ENCODE data around the gene PPP6R1.

PPP6R1 gene

GRCh38 chr19:55279770-55280643, 21.2 kb upstream of the PPP6R1 start, which contains the start of gene HSPBP1:
Gene HSPBP1, minus strand, starts transcription at chr19:55280110. Its CDS starts 502 bp downstream, at chr19:55279608.
- peak; percentile 95 for DNase-seq

- no peak for DNase-seq
Measured at GRCh38 chr19:55279340-55279739, 20.5 kb upstream of the PPP6R1 start.

- DNase-seq, result no peak
Measured at GRCh38 chr19:55278391-55279135, 19.7 kb upstream of the PPP6R1 start.

- DNase-seq, result no peak
Measured at GRCh38 chr19:55277494-55277893, 18.7 kb upstream of the PPP6R1 start.

GRCh38 chr19:55276720-55277430, 18.1 kb upstream of the PPP6R1 start:
- no peak for DNase-seq

GRCh38 chr19:55275851-55276719, 17.3 kb upstream of the PPP6R1 start:
- DNase-seq, result no peak

GRCh38 chr19:55273978-55274707, 15.3 kb upstream of the PPP6R1 start:
- DNase-seq, result no peak

- no peak for DNase-seq
Measured at GRCh38 chr19:55272142-55272541, 13.3 kb upstream of the PPP6R1 start.

- no peak for DNase-seq
Measured at GRCh38 chr19:55270172-55270942, 11.5 kb upstream of the PPP6R1 start.

GRCh38 chr19:55269299-55269698, 10.5 kb upstream of the PPP6R1 start:
- no peak for DNase-seq

GRCh38 chr19:55266840-55267239, 8.0 kb upstream of the PPP6R1 start:
- DNase-seq, result no peak

GRCh38 chr19:55266404-55266803, 7.6 kb upstream of the PPP6R1 start:
- no peak for DNase-seq

GRCh38 chr19:55265723-55266386, 7.0 kb upstream of the PPP6R1 start:
- DNase-seq, result no peak

GRCh38 chr19:55265173-55265572, 6.4 kb upstream of the PPP6R1 start:
- DNase-seq, result no peak

- DNase-seq, result no peak
Measured at GRCh38 chr19:55264531-55264930, 5.7 kb upstream of the PPP6R1 start.

GRCh38 chr19:55262359-55262758, 3.5 kb upstream of the PPP6R1 start:
- DNase-seq, result no peak

- no peak for DNase-seq
Measured at GRCh38 chr19:55261671-55262126, 2.9 kb upstream of the PPP6R1 start.

GRCh38 chr19:55259540-55260210, 858 bp upstream of the PPP6R1 start:
- peak; percentile 53 for DNase-seq

GRCh38 chr19:55258476-55258827, 365 bp downstream of the PPP6R1 start:
- DNase-seq, result no peak
